ENCODE measurements around the gene CAPZB.

- TF ChIP-seq, protein P1, sequence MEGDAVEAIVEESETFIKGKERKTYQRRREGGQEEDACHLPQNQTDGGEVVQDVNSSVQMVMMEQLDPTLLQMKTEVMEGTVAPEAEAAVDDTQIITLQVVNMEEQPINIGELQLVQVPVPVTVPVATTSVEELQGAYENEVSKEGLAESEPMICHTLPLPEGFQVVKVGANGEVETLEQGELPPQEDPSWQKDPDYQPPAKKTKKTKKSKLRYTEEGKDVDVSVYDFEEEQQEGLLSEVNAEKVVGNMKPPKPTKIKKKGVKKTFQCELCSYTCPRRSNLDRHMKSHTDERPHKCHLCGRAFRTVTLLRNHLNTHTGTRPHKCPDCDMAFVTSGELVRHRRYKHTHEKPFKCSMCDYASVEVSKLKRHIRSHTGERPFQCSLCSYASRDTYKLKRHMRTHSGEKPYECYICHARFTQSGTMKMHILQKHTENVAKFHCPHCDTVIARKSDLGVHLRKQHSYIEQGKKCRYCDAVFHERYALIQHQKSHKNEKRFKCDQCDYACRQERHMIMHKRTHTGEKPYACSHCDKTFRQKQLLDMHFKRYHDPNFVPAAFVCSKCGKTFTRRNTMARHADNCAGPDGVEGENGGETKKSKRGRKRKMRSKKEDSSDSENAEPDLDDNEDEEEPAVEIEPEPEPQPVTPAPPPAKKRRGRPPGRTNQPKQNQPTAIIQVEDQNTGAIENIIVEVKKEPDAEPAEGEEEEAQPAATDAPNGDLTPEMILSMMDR (IDR thresholded peaks at IDR 0.05) = no peak
- no peak for TF ChIP-seq POLR2A (IDR thresholded peaks at IDR 0.05)
Measured at GRCh38 chr1:19420606-19421005, 64.7 kb downstream of the CAPZB start.
